ENCODE results near the gene OR51S1. TPM values are rescaled to one million over a fixed set of nuclear protein-coding genes. Genes with fewer than 3 reads are reported as not detected.

The OR51S1 gene
- total RNA-seq, 1 donor from 2014 or later: not detected

DNA sequence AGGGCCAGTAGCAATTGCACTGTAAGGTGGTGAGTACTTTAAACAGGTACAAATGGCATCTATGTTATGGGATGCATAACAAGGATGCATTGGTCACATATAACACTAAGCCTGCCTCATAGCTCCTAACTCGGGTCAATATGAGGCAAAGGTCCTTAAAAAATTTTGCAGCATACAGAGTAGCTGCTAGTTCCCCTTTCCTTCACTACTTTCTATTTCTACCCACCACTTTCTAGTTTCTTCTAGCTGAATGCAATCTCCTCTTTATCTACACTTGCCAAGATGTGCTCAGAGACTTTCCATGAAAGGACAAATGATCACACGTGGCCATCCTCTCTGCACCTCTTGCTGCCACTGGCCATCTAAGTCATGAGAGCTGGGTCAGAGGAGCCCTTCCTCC lies 18.1 kb downstream of the OR51S1 start:
- H3K4me3 Mint-ChIP-seq (ENCODE audit: unreplicated experiment): no peak overlapping the region
- DNase-seq (ENCODE audit: low spot score): no peak
- H3K27ac Mint-ChIP-seq (ENCODE audit: unreplicated experiment): no peak overlapping the region
- H3K4me1 Mint-ChIP-seq (ENCODE audit: unreplicated experiment): no peaks in the 10 kb centered on the region
- no peaks in the 10 kb centered on the region for H3K9me3 Mint-ChIP-seq (ENCODE audit: unreplicated experiment)
- no peaks in the 10 kb centered on the region for H3K36me3 Mint-ChIP-seq (ENCODE audit: low read depth, unreplicated experiment)
- no peaks in the 10 kb centered on the region for H3K27me3 Mint-ChIP-seq (ENCODE audit: unreplicated experiment)
- TF ChIP-seq, protein P1, sequence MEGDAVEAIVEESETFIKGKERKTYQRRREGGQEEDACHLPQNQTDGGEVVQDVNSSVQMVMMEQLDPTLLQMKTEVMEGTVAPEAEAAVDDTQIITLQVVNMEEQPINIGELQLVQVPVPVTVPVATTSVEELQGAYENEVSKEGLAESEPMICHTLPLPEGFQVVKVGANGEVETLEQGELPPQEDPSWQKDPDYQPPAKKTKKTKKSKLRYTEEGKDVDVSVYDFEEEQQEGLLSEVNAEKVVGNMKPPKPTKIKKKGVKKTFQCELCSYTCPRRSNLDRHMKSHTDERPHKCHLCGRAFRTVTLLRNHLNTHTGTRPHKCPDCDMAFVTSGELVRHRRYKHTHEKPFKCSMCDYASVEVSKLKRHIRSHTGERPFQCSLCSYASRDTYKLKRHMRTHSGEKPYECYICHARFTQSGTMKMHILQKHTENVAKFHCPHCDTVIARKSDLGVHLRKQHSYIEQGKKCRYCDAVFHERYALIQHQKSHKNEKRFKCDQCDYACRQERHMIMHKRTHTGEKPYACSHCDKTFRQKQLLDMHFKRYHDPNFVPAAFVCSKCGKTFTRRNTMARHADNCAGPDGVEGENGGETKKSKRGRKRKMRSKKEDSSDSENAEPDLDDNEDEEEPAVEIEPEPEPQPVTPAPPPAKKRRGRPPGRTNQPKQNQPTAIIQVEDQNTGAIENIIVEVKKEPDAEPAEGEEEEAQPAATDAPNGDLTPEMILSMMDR (IDR thresholded peaks at IDR 0.05; ENCODE audit: unreplicated experiment): no peak

DNA sequence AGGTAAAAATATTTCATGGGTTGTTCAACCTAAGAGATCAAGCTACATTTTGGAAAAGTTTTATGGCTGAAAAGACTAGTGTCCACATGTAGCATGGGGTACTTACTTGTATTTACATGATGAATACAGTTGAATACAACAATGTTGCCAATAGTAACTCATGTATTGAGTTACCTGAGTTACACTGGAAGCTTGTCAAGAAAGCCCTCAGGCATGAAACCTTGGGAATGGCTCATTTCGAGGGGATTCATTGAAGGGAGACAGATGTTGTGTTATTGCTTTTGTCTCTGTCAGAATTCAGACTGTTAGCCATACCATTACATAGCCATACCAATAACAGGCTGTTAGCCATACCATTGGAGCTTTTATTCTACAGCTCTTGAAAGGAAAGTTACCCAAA lies 18.7 kb downstream of the OR51S1 start:
- Mint-ChIP-seq H3K4me3 (ENCODE audit: unreplicated experiment) (no peak overlapping the region), H3K27ac (ENCODE audit: unreplicated experiment) (no peak overlapping the region), H3K36me3 (ENCODE audit: low read depth, unreplicated experiment) (no peaks in the 10 kb centered on the region), H3K4me1 (ENCODE audit: unreplicated experiment) (no peaks in the 10 kb centered on the region), H3K9me3 (ENCODE audit: unreplicated experiment) (no peaks in the 10 kb centered on the region), H3K27me3 (ENCODE audit: unreplicated experiment) (no peaks in the 10 kb centered on the region)
- no peak for DNase-seq (ENCODE audit: low spot score)
- TF ChIP-seq, protein P1 (IDR thresholded peaks at IDR 0.05; ENCODE audit: unreplicated experiment): no peak

DNA sequence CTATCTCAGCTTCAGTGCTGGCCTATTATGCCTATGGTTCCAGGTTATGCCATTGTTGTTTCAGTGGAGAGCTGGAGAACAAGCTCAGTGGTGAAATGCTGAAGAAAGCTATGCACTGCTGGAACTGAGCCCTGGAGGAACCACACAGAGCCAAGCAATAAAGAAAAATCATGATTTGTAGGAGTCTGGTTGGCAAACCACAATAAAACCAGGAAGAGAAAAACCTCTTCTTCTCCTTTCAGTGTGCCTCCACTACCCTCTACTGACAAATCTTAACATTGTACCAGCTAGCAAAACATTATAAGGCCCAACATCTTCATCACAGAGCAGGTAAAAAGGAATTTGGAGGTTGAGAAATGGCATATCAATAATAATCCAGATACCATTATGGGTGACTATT lies 22.6 kb downstream of the OR51S1 start:
- TF ChIP-seq, protein P1 (IDR thresholded peaks at IDR 0.05; ENCODE audit: unreplicated experiment): no peak
- H3K4me3 Mint-ChIP-seq (ENCODE audit: unreplicated experiment): no peak overlapping the region
- H3K36me3 Mint-ChIP-seq (ENCODE audit: low read depth, unreplicated experiment): no peaks in the 10 kb centered on the region
- no peaks in the 10 kb centered on the region for H3K27me3 Mint-ChIP-seq (ENCODE audit: unreplicated experiment)
- H3K4me1 Mint-ChIP-seq (ENCODE audit: unreplicated experiment): no peaks in the 10 kb centered on the region
- H3K9me3 Mint-ChIP-seq (ENCODE audit: unreplicated experiment): no peaks in the 10 kb centered on the region
- DNase-seq (ENCODE audit: low spot score): no peak
- H3K27ac Mint-ChIP-seq (ENCODE audit: unreplicated experiment): no peak overlapping the region

DNA sequence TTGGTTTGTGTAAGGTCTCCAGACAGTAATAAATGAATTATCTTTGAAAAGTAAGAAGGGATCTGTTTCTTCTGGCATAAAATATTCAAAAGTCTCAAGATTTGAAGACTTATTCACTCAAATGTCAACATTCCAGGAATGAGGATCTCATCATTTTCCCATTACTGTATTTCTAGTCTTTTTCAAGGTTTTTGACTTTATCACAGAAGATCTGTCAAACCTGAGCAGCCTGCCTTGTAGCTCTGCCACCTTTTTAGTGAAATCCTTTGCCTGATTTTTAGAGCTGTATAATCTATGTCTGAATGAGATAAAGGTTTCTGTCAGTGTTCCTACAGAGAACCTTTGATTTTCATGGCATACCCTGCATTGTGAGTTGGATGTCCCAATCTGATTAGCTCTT lies 23.9 kb downstream of the OR51S1 start:
- Mint-ChIP-seq H3K4me1 (ENCODE audit: unreplicated experiment) (no peaks in the 10 kb centered on the region), H3K4me3 (ENCODE audit: unreplicated experiment) (no peak overlapping the region)

DNA sequence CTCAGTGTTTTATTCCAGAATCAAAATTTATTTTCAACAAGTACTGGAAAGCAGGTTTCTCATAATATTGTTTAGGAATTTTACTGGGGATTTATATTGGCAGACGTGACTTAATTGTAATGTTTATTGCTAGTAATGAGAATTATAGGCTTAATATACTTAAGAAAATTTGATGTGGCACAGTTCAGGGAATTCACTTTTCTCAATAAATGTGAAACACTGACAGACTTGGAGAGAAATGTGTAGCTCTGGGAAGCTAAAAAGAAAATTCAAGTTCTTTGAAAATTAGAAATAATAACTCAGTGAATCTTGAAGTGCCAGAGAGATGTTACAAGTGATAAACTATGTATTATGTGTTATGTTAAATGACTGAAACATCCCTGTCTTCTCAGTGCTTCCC lies 28.0 kb downstream of the OR51S1 start, which contains the start of gene OR51F2:
TSS of gene OR51F2 (plus strand) at position 301 of the 400 bp plus-strand sequence. CDS start 101 bp downstream, outside the sequence.
- H3K9me3 Mint-ChIP-seq (ENCODE audit: unreplicated experiment): no peaks in the 10 kb centered on the region
- no peak for DNase-seq (ENCODE audit: low spot score)
- TF ChIP-seq, protein P1 (IDR thresholded peaks at IDR 0.05; ENCODE audit: unreplicated experiment): no peak
- no peaks in the 10 kb centered on the region for H3K27me3 Mint-ChIP-seq (ENCODE audit: unreplicated experiment)
- H3K4me3 Mint-ChIP-seq (ENCODE audit: unreplicated experiment): no peak within 1 kb of the TSS
- peaks cover 4% of the 10 kb centered on the region for H3K4me1 Mint-ChIP-seq (ENCODE audit: unreplicated experiment)
- no peaks in the 10 kb centered on the region for H3K36me3 Mint-ChIP-seq (ENCODE audit: low read depth, unreplicated experiment)
- no peak within 1 kb of the TSS for H3K27ac Mint-ChIP-seq (ENCODE audit: unreplicated experiment)

More for the DNA sequence above, 23.9 kb downstream of the OR51S1 start:
- no peak for DNase-seq (ENCODE audit: low spot score)
- Mint-ChIP-seq H3K27ac (ENCODE audit: unreplicated experiment) (no peak overlapping the region), H3K9me3 (ENCODE audit: unreplicated experiment) (no peaks in the 10 kb centered on the region), H3K36me3 (ENCODE audit: low read depth, unreplicated experiment) (no peaks in the 10 kb centered on the region), H3K27me3 (ENCODE audit: unreplicated experiment) (no peaks in the 10 kb centered on the region)
- TF ChIP-seq, protein P1 (IDR thresholded peaks at IDR 0.05; ENCODE audit: unreplicated experiment): no peak

Data from endothelial cell (in vitro differentiated cells).